Right lobe of liver (tissue), 6 donors: ENCODE data around the gene SLC18A3. TPM values are rescaled to one million over a fixed set of nuclear protein-coding genes. Genes with fewer than 3 reads are reported as not detected.

Source experiments
- ATAC-seq, 4 donors: fragments of 200-7000 bp; cut with Tn5 transposase; one replicate each; pipeline ENCODE4 v1.9.1; 2020; ENCODE audit warnings: mild to moderate bottlenecking in 4 of 4, moderate library complexity in 4 of 4
- DNase-seq, 3 donors: peaks; one replicate each; pipeline ENCODE4 v3.0.0-alpha.2; 2020
- H3K27ac ChIP-seq, 3 donors: fragments of 200-600 bp; one replicate each; pipeline ENCODE4 v1.8.0; 2022
- H3K27me3 ChIP-seq, 2 donors: fragments of 200-600 bp; one replicate each; pipeline ENCODE4 v1.8.0; 2022
- H3K36me3 ChIP-seq, 4 donors: fragments of 200-600 bp; sonication (generic) in 1 of 4; one replicate each; pipeline versions ENCODE4 v1.5.1 to v1.8.0; 2017 to 2022; ENCODE audit warnings: control low read depth in 1 of 4
- H3K4me1 ChIP-seq, 4 donors: fragments of 200-600 bp; sonication (generic) in 1 of 4; one replicate each; pipeline versions ENCODE4 v1.5.1 to v1.8.0; 2017 to 2022; ENCODE audit warnings: control low read depth in 1 of 4
- H3K4me3 ChIP-seq, 3 donors: fragments of 200-600 bp; one replicate each; pipeline ENCODE4 v1.8.0; 2022
- H3K9me3 ChIP-seq, 4 donors: fragments of 200-600 bp; sonication (generic) in 1 of 4; one replicate each; pipeline versions ENCODE4 v1.5.1 to v1.8.0; 2017 to 2022; ENCODE audit warnings: control low read depth in 1 of 4
- POLR2A ChIP-seq: fragments of 450-650 bp; IDR thresholded peaks from one replicate; pipeline ENCODE4 v1.6.1; 2017; ENCODE audit warnings: antibody characterized with exemption, mild to moderate bottlenecking
- WGBS: methylation state at CpG from one replicate; pipeline ENCODE4 v1.1.6; 2018; ENCODE audit warnings: low coverage, low lambda C conversion rate; ENCODE audit not compliant: insufficient coverage; ENCODE audit errors: missing lambda C conversion rate; 5-methylcytosine and 5-hydroxymethylcytosine counted together
- intact Hi-C, 2 donors: fragments of 100-400 bp; cut with DNase I; formaldehyde crosslinking; loops; one replicate each; pipeline versions ENCODE4 v1.11.2 to v1.14.1; 2022
- total RNA-seq, 6 experiments: library from RNA; depleted of rRNA in 2 of 6; stranded (reverse); fragments of >200 nt in 2 of 6; fragmentation: NEBNext Ultra II Directional in 3 of 6; extraction: Animal tissue kit (Norgen Biotek cat#: 25700) in 3 of 6; gene quantifications; one replicate each; pipeline versions ENCODE4 v1.1.0 to v1.2.4, GENCODE V29; 2016 to 2023
- TF ChIP-seq, protein P1 (sequence below), 4 donors: fragments of 200-600 bp in 3 of 4; fragments of 450-650 bp in 1 of 4; IDR thresholded peaks; one replicate each; pipeline versions ENCODE4 v1.5.1 to v1.8.0; 2016 to 2022; ENCODE audit warnings: antibody characterized with exemption in 4 of 4, mild to moderate bottlenecking in 2 of 4
- donor health status: DM: no; HTN: yes; CAD: no.
- donor health status: DM: no; HTN: no; CAD: no.
- donor health status: DM: no; HTN: no; CAD: no.
- donor health status: DM: no; HTN: yes; CAD: no.
- donor health status: DM: no; HTN: yes; CAD: no.

Gene SLC18A3
- total RNA-seq, 6 experiments from 2014 or later = not detected

DNA sequence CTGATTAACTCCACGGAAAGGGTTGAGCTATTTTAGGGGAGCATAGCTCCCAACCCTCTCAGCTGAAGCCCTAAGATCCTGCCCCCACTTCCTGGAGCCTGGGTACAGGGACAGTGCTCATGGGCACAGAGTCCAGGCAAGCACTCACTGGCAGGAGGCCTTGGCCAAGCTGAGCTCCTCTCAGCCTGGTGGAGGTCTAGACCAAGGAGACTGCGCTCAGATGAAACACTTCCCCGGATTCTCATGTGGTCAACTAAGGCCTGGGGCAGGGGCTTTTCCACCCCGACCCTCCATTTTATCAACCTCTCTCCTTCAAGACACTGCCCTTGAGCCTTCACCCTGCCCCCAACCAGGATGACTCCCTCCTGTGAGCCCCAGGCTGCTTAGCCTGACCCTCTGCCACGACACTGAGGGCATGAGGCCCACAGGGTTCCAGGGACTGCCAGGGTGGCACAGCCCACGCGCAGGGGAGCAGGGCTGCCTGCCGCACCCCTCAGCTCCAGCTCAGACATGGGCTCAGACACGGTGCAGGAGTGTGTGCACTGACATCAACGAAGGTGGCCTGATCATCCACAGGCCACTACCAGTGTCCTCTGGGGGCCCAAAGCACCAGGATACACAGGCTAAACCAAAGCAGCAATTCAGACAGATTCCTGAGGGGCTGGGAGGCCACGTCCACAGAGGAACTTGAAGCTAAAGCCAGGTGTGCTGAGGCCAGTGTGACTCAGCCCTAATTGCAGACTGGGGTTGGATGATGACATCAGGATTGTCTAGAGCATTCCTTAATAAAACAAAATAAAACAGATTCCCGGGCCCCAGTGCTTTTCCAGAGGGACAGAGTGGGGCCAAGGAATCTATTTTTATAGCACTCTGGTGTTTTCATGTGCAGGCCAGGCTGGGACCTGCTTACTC is 22.6 kb downstream of the SLC18A3 start:
- Histone ChIP-seq H3K36me3 (no peaks in the 10 kb centered on the region), H3K27me3 (no peaks in the 10 kb centered on the region), H3K27ac (no peak overlapping the region), H3K4me1 (no peaks in the 10 kb centered on the region), H3K4me3 (no peak overlapping the region), H3K9me3 (no peaks in the 10 kb centered on the region)
- intact Hi-C loops = no loop called here
- TF ChIP-seq POLR2A = no peak
- TF ChIP-seq, protein P1, sequence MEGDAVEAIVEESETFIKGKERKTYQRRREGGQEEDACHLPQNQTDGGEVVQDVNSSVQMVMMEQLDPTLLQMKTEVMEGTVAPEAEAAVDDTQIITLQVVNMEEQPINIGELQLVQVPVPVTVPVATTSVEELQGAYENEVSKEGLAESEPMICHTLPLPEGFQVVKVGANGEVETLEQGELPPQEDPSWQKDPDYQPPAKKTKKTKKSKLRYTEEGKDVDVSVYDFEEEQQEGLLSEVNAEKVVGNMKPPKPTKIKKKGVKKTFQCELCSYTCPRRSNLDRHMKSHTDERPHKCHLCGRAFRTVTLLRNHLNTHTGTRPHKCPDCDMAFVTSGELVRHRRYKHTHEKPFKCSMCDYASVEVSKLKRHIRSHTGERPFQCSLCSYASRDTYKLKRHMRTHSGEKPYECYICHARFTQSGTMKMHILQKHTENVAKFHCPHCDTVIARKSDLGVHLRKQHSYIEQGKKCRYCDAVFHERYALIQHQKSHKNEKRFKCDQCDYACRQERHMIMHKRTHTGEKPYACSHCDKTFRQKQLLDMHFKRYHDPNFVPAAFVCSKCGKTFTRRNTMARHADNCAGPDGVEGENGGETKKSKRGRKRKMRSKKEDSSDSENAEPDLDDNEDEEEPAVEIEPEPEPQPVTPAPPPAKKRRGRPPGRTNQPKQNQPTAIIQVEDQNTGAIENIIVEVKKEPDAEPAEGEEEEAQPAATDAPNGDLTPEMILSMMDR (IDR thresholded peaks at IDR 0.05) = no peak
- 45% methylated on average over 2 of the region's 12 CpGs for WGBS
- peak in 1 of 3 donors; percentile 35 for DNase-seq
- ATAC-seq = peak in 1 of 4 donors; percentile 22

DNA sequence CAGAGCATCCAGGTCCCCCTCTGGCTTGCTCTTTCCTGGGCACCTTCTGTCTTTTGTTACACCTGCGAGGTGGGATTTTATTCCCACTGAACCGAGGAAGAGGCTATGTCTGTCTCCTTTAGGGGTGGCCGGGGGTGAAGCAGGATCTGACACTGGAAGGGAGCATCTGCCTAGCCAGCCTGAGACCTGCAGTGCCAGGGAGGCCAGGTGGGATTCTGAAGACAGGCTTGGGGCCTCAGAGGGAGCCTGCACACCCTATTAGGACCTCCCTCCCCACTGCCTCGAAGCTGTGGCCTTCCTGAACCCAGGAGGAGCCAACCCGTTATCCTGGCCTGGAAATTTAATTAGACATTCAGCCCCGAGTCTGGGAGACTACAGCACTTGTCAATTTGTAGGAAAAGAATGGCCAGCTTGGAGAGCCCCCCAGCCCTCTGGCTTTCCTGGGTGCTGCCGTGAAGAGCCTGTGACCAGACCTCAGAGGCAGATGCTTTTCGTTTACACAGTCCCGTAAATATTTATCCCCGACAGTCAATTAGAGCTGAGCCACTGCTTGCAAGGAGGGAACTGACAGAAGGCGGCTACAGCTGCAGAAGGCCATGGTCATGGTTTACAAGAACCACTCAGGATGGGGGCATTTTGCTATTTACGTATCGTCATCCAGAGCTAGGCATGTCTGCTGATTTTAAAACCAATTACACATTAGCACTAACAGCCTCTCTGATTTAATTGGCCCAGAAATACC is 23.4 kb downstream of the SLC18A3 start:
- TF ChIP-seq, protein P1 (IDR thresholded peaks at IDR 0.05) = no peak
- TF ChIP-seq POLR2A = no peak
- DNase-seq = peak in 1 of 3 donors; percentile 16
- H3K4me1 ChIP-seq = no peaks in the 10 kb centered on the region
- WGBS = 16% methylated on average over 7 of the region's 13 CpGs
- no peak overlapping the region for H3K4me3 ChIP-seq
- intact Hi-C loops = no loop called here
- no peaks in the 10 kb centered on the region for H3K27me3 ChIP-seq
- H3K27ac ChIP-seq = no peak overlapping the region
- no peaks in the 10 kb centered on the region for H3K9me3 ChIP-seq
- no peak for ATAC-seq
- no peaks in the 10 kb centered on the region for H3K36me3 ChIP-seq

DNA sequence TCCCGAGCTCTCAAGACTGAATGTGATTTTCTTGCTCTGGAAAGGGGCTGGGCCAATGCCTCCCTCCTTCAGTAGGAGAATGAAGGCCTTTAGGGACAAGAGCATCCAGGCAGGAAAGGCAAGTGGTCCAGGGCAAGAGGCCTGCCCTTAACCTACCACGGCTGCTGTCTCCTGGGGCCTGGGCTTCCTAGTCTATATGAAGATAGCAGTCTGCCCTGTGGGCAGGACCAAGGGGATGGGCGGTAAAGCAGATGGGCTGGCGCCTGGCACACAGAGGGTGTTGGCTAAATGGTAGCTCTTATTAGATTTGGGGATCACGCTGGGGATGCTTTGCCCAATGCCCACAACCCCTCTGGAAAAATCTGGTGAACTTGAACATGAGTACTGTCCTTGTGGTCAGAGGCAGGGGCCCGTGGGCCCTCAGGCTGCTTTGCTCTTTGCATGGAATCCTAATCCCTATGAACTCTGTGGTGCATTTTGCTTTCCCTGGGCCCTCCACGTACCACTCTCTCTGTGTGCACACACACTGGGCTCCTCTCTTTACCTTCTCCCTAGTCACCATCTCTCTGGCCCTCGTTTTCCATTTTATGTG is 24.1 kb downstream of the SLC18A3 start:
- ATAC-seq = no peak
- no peak overlapping the region for H3K4me3 ChIP-seq
- no peak for TF ChIP-seq POLR2A
- TF ChIP-seq, protein P1 (IDR thresholded peaks at IDR 0.05) = no peak
- no peaks in the 10 kb centered on the region for H3K36me3 ChIP-seq
- H3K4me1 ChIP-seq = no peaks in the 10 kb centered on the region
- H3K27me3 ChIP-seq = no peaks in the 10 kb centered on the region
- peak in 2 of 3 donors; percentile 19 to 37 for DNase-seq
- no peaks in the 10 kb centered on the region for H3K9me3 ChIP-seq
- intact Hi-C loops = no loop called here
- WGBS = 48% methylated on average over 4 of the region's 8 CpGs
- H3K27ac ChIP-seq = no peak overlapping the region

DNA sequence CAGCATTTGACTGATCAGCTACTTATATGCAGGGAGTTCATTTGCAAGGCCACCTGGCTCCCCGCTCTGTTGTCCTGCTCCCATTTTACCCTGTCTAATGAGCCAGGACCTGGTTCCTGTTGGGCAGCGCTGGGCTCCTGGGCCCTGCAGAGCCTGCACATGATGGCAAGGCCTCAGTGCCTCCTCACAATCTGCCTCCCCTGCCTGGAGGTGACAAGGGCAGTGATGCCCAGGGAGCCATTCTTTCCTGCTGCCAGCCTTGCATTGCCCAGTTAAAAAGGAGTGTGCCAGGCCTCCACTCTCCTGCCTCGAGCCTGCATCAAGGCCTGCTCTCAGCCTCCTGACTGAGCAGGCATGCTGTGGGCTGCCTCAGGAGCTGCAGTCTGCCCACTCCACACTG is 32.2 kb downstream of the SLC18A3 start:
- intact Hi-C loops = no loop called here
- no peaks in the 10 kb centered on the region for H3K4me1 ChIP-seq
- H3K27me3 ChIP-seq = peaks cover 0 to 6% of the 10 kb centered on the region in 2 donors

More for the DNA sequence above, 32.2 kb downstream of the SLC18A3 start:
- TF ChIP-seq, protein P1 (IDR thresholded peaks at IDR 0.05) = no peak
- H3K4me3 ChIP-seq = no peak overlapping the region
- no peaks in the 10 kb centered on the region for H3K36me3 ChIP-seq
- H3K9me3 ChIP-seq = no peaks in the 10 kb centered on the region
- 72% methylated on average over 2 of the region's 3 CpGs for WGBS
- H3K27ac ChIP-seq = no peak overlapping the region
- DNase-seq (no peak), ATAC-seq (no peak)
